Measurements from ENCODE around the gene ITPR1.
A peak's percentile ranks its signal among the peaks of the same experiment; 100 is the strongest.

The ITPR1 gene

DNA sequence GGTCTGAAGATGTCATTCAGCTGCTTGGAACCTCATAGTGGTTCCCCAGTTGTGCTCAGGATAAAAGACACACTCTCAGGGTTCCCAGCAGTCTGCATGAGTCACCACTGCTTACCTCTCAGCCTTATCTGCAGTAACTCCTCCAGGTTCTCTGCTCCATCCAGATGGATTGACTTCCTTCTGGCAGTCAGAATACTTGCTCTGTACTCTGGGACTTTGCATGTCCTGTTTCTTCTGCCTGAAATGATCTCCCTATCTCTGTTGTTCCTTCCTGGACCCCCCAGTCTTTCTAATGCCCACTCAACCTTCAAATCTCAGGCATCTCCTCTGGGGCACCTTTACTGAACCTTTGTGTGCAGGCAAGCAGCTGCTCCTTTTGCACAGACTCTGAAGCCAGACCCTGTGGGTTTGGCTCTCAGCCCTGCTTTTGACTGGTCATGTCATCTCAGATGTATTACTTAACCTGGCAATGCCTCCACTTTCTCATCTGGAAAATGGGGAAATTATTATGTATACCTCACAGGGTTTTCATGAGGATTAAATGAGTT, 38.4 kb downstream of the ITPR1 start:
- DNase-seq (ENCODE audit: low read depth in 2 of 2), result peak; percentile 38 to 40
- no peak overlapping the region for H3K4me3 ChIP-seq (replicated peaks in 1 of 2; ENCODE audit: low read depth in 2 of 2, low read length in 2 of 2)
- TF ChIP-seq, protein P1, sequence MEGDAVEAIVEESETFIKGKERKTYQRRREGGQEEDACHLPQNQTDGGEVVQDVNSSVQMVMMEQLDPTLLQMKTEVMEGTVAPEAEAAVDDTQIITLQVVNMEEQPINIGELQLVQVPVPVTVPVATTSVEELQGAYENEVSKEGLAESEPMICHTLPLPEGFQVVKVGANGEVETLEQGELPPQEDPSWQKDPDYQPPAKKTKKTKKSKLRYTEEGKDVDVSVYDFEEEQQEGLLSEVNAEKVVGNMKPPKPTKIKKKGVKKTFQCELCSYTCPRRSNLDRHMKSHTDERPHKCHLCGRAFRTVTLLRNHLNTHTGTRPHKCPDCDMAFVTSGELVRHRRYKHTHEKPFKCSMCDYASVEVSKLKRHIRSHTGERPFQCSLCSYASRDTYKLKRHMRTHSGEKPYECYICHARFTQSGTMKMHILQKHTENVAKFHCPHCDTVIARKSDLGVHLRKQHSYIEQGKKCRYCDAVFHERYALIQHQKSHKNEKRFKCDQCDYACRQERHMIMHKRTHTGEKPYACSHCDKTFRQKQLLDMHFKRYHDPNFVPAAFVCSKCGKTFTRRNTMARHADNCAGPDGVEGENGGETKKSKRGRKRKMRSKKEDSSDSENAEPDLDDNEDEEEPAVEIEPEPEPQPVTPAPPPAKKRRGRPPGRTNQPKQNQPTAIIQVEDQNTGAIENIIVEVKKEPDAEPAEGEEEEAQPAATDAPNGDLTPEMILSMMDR (IDR thresholded peaks at IDR 0.05; ENCODE audit: low read depth, low read length), result no peak

DNA sequence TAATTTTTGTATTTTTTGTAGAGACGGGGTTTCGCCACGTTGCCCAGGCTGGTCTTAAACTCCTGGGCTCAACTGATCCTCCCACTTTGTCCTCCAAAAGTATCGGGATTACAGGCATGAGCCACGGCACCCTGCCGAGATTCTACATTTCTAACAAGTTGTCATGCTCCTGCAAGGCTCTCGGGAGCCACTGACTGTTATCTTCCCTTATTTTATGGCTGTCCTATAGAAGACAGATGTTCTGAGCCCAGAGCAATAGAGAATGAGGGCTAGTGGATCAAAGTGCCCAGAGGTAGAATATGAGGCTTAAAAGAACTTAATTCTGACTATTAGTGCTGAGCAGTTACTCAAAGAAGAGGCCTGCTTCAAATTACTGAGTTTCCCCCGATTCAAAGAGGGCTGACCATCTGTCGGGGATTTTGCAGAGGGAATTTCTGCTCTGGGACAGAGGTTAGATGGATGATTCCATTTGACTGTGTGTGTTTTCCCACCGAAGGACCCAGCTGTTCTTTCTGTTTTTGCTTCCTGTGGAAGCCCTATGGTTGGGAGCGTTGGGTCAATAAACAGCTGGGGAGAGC, 39.5 kb downstream of the ITPR1 start:
- TF ChIP-seq, protein P1 (IDR thresholded peaks at IDR 0.05; ENCODE audit: low read depth, low read length), result no peak
- no peak overlapping the region for H3K4me3 ChIP-seq (replicated peaks in 1 of 2; ENCODE audit: low read depth in 2 of 2, low read length in 2 of 2)

DNA sequence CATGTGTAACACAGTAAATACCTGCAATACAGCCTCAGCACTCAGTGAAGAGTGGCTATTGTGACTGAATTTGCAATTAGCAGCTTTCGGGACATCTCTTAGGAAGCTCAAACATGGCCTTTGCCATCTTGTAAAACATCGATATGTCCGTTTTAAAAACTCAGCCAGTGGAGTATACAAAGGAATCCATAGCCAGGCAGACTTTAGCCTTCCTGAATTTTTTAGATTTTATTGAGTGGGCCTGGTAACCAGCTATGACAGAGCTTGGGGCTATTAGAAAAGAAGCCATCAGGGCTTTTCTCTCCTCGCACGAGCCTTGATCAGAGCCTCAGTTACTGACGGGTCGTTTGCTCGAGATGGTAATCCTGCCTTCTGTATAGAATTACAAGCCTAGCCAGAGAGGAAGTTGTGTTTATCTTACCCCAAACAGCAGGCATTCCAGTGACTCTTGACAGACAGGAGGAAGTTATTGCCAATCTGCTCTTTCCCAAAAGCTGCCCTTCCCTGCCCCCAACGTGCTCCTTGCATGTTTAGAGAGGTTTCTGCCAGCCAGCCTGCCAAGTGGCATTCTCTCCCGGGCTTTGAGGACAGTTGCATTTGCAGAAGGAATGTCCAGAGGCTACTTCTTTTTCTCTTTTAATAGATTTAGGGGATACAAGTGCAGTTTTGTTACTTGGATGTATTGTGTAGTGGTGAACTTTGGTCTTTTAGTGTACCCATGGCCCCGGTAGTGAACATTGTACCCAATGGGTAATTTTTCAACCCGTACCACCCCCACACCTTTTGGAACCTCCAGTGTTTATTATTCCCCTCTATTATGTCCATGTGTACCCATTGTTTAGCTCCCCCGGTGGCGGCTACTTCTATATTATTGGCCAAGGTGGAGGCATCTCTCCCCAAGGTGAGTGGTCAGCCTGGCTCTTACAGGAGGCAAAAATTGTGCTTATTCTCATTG, 40.6 kb downstream of the ITPR1 start:
- no peak overlapping the region for H3K4me3 ChIP-seq (replicated peaks in 1 of 2; ENCODE audit: low read depth in 2 of 2, low read length in 2 of 2)
- DNase-seq (ENCODE audit: low read depth in 2 of 2), result peak in 1 of 2 donors; percentile 30
- TF ChIP-seq, protein P1 (IDR thresholded peaks at IDR 0.05; ENCODE audit: low read depth, low read length), result no peak

More for the DNA sequence above, 39.5 kb downstream of the ITPR1 start:
- no peak for DNase-seq (ENCODE audit: low read depth in 2 of 2)

DNA sequence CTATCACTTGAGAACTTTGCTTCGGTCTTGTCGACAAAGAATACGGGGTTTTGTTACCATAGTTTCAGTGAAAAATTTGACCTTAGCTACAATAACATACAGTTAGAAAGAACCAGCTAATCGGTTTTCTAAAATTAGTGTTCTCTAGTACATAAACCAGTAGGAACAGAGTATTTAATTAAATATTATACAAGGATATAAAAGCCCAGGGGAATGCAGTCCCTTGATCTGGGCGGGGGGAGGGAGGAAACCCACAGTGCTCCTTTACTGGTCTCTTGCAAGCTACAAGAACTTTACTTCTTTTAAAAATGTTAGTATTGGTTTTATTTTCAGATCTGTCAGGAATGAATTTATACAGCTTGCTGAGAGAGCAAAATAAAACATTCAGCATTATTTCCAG, 41.8 kb downstream of the ITPR1 start:
- no peak for DNase-seq (ENCODE audit: low read depth in 2 of 2)
- H3K4me3 ChIP-seq (replicated peaks in 1 of 2; ENCODE audit: low read depth in 2 of 2, low read length in 2 of 2), result no peak overlapping the region
- TF ChIP-seq, protein P1 (IDR thresholded peaks at IDR 0.05; ENCODE audit: low read depth, low read length), result no peak

DNA sequence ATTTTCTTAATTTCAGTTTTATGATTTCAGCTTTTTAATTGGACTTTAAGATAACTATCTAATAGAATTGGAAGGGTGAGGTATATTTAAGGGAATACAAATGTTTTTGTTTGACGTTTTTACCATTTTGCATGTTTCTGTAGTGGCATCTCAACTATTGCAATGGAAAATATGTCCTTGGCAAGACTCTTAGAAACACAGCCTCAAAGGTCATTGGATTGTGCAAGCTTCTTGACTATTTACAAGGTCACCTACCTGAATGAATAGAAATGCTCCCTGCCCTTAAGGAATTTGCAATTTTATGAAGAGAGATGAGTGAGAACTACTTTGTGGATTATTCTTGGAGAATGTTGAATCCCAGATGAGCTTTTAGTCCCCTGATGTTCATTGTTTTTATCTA, 43.1 kb downstream of the ITPR1 start:
- peak in 1 of 2 donors; percentile 33 for DNase-seq (ENCODE audit: low read depth in 2 of 2)
- TF ChIP-seq, protein P1 (IDR thresholded peaks at IDR 0.05; ENCODE audit: low read depth, low read length), result no peak

DNA sequence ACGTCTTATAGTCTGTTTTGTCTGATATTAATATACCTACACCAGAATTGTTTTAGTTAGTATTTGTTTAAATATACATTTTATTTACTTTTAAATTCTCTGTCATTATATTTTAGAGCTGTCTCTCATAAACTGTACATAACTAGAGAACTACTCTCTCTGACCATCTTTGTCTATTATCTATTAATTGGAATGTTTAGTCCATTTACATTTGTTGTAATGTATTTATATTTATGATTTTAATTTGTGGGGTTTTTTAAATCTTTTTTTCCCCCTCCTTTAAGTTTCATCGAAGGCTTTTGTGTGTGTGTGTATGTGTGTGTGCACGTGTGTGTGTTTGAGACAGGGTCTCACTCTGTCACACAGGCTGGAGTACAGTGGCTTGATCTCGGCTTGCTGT, 47.1 kb downstream of the ITPR1 start:
- H3K4me3 ChIP-seq (replicated peaks in 1 of 2; ENCODE audit: low read depth in 2 of 2, low read length in 2 of 2), result no peak overlapping the region
- TF ChIP-seq, protein P1 (IDR thresholded peaks at IDR 0.05; ENCODE audit: low read depth, low read length), result no peak
- no peak for DNase-seq (ENCODE audit: low read depth in 2 of 2)

More for the DNA sequence above, 43.1 kb downstream of the ITPR1 start:
- H3K4me3 ChIP-seq (replicated peaks in 1 of 2; ENCODE audit: low read depth in 2 of 2, low read length in 2 of 2), result no peak overlapping the region

All from cardiac fibroblast (primary cell).